Neural crest cell (in vitro differentiated cells): Measurements from ENCODE around the gene LUC7L2. TPM values are rescaled to one million over a fixed set of nuclear protein-coding genes. Genes with fewer than 3 reads are reported as not detected.

Experiments used
- DNase-seq: peaks from one replicate; pipeline ENCODE4 v3.0.0; 2021; ENCODE audit warnings: low read depth, mixed read lengths, low spot score
- H3K27ac Mint-ChIP-seq: one replicate; pipeline ENCODE4 v1.8.0; 2021; ENCODE audit warnings: mild to moderate bottlenecking, mixed read lengths; ENCODE audit not compliant: unreplicated experiment
- H3K27me3 Mint-ChIP-seq: 2 replicates; pipeline ENCODE4 v1.8.0; 2021; ENCODE audit warnings: low read depth, mild to moderate bottlenecking, mixed read lengths
- H3K36me3 Mint-ChIP-seq: 2 replicates; pipeline ENCODE4 v1.8.0; 2021; ENCODE audit warnings: low read depth, mild to moderate bottlenecking, mixed read lengths
- H3K4me1 Mint-ChIP-seq: 2 replicates; pipeline ENCODE4 v1.8.0; 2021; ENCODE audit warnings: mixed read lengths
- H3K4me3 Mint-ChIP-seq: one replicate; pipeline ENCODE4 v1.8.0; 2021; ENCODE audit warnings: mild to moderate bottlenecking, mixed read lengths
- H3K9me3 Mint-ChIP-seq: 2 replicates; pipeline ENCODE4 v1.8.0; 2021; ENCODE audit warnings: mixed read lengths
- total RNA-seq: library from RNA; stranded (reverse); gene quantifications from 2 replicates; pipeline ENCODE4 v1.2.1, GENCODE V29; 2021
- TF ChIP-seq, protein P1 (sequence below): fragments of 200-600 bp; sonication (generic); conservative IDR thresholded peaks from 2 replicates; pipeline ENCODE4 v1.5.0; 2021; ENCODE audit warnings: antibody characterized with exemption, mild to moderate bottlenecking

LUC7L2 gene
- total RNA-seq, 1 donor from 2014 or later = 102 TPM

DNA sequence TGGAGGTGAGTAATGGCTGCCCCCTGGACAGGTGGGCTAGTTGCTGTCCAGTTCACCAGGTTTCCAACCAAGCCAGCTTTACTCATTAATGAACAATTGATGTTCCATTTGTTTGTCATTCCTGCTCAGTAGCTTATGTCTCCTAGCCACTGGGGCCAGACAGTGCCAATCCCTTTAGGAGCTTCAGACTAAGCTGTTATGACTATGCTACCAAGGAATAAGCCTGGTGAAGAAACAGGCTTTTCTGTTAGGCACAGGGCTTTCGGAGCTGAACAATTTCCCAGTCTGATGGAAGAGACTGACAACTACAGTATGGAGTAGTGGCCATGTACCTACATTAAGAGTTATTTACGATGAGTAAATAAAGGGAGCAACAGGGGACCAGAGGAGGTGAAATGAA is 20.7 kb upstream of the LUC7L2 start:
- H3K27ac Mint-ChIP-seq = peak overlapping the region; percentile 37
- TF ChIP-seq, protein P1, sequence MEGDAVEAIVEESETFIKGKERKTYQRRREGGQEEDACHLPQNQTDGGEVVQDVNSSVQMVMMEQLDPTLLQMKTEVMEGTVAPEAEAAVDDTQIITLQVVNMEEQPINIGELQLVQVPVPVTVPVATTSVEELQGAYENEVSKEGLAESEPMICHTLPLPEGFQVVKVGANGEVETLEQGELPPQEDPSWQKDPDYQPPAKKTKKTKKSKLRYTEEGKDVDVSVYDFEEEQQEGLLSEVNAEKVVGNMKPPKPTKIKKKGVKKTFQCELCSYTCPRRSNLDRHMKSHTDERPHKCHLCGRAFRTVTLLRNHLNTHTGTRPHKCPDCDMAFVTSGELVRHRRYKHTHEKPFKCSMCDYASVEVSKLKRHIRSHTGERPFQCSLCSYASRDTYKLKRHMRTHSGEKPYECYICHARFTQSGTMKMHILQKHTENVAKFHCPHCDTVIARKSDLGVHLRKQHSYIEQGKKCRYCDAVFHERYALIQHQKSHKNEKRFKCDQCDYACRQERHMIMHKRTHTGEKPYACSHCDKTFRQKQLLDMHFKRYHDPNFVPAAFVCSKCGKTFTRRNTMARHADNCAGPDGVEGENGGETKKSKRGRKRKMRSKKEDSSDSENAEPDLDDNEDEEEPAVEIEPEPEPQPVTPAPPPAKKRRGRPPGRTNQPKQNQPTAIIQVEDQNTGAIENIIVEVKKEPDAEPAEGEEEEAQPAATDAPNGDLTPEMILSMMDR = no peak
- peaks cover 32% of the 10 kb centered on the region for H3K4me1 Mint-ChIP-seq
- DNase-seq = no peak
- peaks cover 16% of the 10 kb centered on the region for H3K36me3 Mint-ChIP-seq
- peaks cover 22% of the 10 kb centered on the region for H3K27me3 Mint-ChIP-seq
- H3K4me3 Mint-ChIP-seq = peak overlapping the region; percentile 97
- H3K9me3 Mint-ChIP-seq = peaks cover 9% of the 10 kb centered on the region

DNA sequence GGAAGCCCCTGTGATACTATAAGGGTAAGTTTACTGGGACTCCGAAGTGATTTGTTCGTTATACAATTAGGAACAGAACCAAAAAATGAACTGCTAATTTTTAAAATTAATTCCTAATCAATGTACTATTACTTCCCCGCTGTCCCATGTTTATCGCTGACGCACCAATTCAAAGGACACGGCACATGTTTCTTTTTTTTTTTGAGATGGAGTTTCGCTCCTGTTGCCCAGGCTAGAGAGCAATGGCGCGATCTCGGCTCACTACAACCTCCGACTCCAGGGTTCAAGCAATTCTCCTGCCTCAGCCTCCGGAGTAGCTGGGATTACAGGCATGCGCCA is 20.0 kb upstream of the LUC7L2 start:
- peaks cover 22% of the 10 kb centered on the region for H3K27me3 Mint-ChIP-seq
- no peak for DNase-seq
- peaks cover 9% of the 10 kb centered on the region for H3K9me3 Mint-ChIP-seq
- peaks cover 36% of the 10 kb centered on the region for H3K4me1 Mint-ChIP-seq
- TF ChIP-seq, protein P1 = no peak
- peak overlapping the region; percentile 100 for H3K27ac Mint-ChIP-seq
- peak overlapping the region; percentile 97 for H3K4me3 Mint-ChIP-seq
- H3K36me3 Mint-ChIP-seq = peaks cover 19% of the 10 kb centered on the region

DNA sequence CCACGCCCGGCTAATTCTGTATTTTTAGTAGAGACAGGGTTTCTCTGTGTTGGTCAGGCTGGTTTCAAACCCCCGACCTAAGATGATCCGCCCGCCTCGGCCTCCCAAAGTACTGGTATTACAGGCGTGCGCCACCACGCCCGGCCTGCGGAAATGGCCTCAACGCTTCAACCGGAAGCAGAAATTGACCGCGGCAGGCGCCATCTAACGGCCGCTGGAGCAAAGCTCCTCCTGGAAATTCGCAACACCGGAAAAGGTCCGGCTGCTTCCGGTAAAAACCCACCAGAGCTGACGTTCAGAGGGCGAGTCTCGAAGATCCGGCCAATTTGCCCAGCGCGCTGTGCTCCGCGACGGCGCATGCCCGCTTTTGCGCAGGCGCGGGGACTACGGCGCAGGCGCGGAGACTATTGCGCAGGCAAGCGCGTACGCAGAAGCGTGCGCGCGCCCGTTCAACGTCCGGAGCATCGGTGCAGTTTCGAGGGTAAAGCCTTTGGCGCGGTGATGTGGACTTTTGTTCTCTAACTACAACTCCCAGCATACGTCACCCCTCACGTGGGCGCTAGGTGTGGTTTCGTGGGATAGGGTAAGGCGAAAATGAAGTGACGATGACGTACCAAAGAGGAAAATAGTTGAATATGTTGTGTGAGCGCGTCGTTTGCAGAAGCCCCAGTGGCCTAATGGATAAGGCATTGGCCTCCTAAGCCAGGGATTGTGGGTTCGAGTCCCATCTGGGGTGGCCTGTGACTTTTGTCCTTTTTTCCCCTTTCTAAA is 19.5 kb upstream of the LUC7L2 start:
- peaks cover 36% of the 10 kb centered on the region for H3K4me1 Mint-ChIP-seq
- TF ChIP-seq, protein P1 = peak; percentile 81
- peak; percentile 98 for DNase-seq
- H3K27ac Mint-ChIP-seq = peak overlapping the region; percentile 100
- H3K27me3 Mint-ChIP-seq = peaks cover 22% of the 10 kb centered on the region
- peaks cover 9% of the 10 kb centered on the region for H3K9me3 Mint-ChIP-seq
- peak overlapping the region; percentile 97 for H3K4me3 Mint-ChIP-seq
- peaks cover 22% of the 10 kb centered on the region for H3K36me3 Mint-ChIP-seq

DNA sequence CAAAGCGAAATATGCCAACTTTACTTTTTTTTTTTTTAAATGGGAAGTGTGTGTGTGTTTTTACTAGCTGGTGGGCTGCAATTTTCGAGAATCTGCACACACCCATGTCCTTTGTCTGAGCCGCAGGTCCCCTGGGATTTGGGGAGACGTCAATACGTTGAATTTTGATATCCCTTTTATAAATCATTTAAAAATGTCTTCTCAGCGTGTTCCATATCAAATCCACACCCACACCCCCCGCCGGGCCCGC is 19.0 kb upstream of the LUC7L2 start:
- H3K27me3 Mint-ChIP-seq = peaks cover 22% of the 10 kb centered on the region
- TF ChIP-seq, protein P1 = no peak
- peak overlapping the region; percentile 100 for H3K27ac Mint-ChIP-seq
- H3K36me3 Mint-ChIP-seq = peaks cover 25% of the 10 kb centered on the region
- peak overlapping the region; percentile 97 for H3K4me3 Mint-ChIP-seq
- no peak for DNase-seq
- peaks cover 9% of the 10 kb centered on the region for H3K9me3 Mint-ChIP-seq
- H3K4me1 Mint-ChIP-seq = peaks cover 36% of the 10 kb centered on the region

DNA sequence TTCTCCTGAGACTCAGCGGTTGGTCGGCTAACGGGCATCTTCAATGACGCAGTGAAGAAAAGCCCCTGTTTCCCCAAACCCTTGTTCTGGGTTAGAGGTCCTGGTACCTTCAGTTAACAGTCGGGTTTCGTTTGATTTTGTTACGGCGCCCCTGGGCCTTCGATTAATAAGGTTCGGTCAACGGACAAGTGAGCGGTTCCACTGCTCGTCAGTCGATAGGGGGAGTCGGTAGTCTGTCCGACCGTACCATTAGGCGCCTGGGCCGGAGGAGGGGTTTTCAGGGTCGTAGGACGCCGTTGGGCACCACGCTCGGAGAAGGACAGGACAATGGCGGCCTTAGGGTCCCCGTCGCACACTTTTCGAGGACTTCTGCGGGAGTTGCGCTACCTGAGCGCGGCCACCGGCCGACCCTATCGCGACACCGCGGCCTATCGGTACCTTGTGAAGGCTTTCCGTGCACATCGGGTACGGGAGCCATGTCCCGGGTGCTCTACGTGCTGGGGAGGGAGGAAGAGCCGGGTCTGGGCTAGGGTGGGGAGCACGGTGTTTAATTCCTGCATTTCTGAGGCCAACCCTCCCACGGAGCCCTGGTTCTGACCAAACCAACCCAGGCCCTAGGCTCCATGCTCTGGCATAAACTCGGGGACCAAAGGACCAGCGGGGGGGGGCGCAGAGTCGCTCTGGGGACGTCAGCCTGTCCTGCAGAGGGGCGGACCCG is 18.5 kb upstream of the LUC7L2 start, which contains the start of gene FMC1:
Gene FMC1 (plus strand): TSS at position 280 of the 718 bp plus-strand sequence. CDS start 48 bp downstream, at position 328.
- peak within 1 kb of the TSS; percentile 100 for H3K27ac Mint-ChIP-seq
- peak; percentile 83 for DNase-seq
- peaks cover 9% of the 10 kb centered on the region for H3K9me3 Mint-ChIP-seq
- peaks cover 22% of the 10 kb centered on the region for H3K27me3 Mint-ChIP-seq
- TF ChIP-seq, protein P1 = peak; percentile 46
- H3K36me3 Mint-ChIP-seq = peaks cover 25% of the 10 kb centered on the region
- peaks cover 36% of the 10 kb centered on the region for H3K4me1 Mint-ChIP-seq
- H3K4me3 Mint-ChIP-seq = peak within 1 kb of the TSS; percentile 97
